Adrenal gland (tissue), 5 donors: ENCODE measurements around the gene PLBD2.

Experiments used
- CTCF ChIP-seq, 6 experiments: fragments of 450-650 bp in 4 of 6; fragments of 200-600 bp in 2 of 6; sonication (generic) in 1 of 6; IDR thresholded peaks; 1 replicate in 5 of 6; 2 replicates in 1 of 6; pipeline versions ENCODE4 v1.5.1 to v1.8.0; 2016 to 2021; ENCODE audit warnings: antibody characterized with exemption in 6 of 6, mild to moderate bottlenecking in 2 of 6, moderate library complexity in 1 of 6
- POLR2A ChIP-seq, 2 donors: fragments of 450-650 bp; IDR thresholded peaks; one replicate each; pipeline ENCODE4 v1.6.1; 2017; ENCODE audit warnings: antibody characterized with exemption in 2 of 2, mild to moderate bottlenecking in 2 of 2, moderate library complexity in 1 of 2
- donor health status: DM: no; HTN: no; CAD: no.

GRCh38 chr12:113370923-113371682, 12.7 kb downstream of the PLBD2 start:
- TF ChIP-seq CTCF (IDR thresholded peaks at IDR 0.05): no peak
- TF ChIP-seq POLR2A (IDR thresholded peaks at IDR 0.05): no peak
